Astrocyte of the cerebellum (primary cell): Measurements from ENCODE around the gene CNTN5.

Experiments
- DNase-seq: peaks from one replicate; pipeline ENCODE4 v3.0.0-alpha.2; 2011; ENCODE audit warnings: low read depth
- H3K4me3 ChIP-seq: 2 replicates; pipeline ENCODE4 v1.5.1; 2011; ENCODE audit warnings: mild to moderate bottlenecking, low read depth, low read length, moderate library complexity
- in situ Hi-C: cut with HindIII; loops from 2 replicates; pipeline ENCODE4 v1.10.0; 2017; ENCODE audit warnings: low sequenced_read_pairs
- TF ChIP-seq, protein P1 (sequence below): IDR thresholded peaks from 2 replicates; pipeline ENCODE4 v1.5.1; 2012; ENCODE audit warnings: low read length, low read depth, moderate library complexity, mild to moderate bottlenecking; ENCODE audit errors: missing control alignments

Gene CNTN5

DNA sequence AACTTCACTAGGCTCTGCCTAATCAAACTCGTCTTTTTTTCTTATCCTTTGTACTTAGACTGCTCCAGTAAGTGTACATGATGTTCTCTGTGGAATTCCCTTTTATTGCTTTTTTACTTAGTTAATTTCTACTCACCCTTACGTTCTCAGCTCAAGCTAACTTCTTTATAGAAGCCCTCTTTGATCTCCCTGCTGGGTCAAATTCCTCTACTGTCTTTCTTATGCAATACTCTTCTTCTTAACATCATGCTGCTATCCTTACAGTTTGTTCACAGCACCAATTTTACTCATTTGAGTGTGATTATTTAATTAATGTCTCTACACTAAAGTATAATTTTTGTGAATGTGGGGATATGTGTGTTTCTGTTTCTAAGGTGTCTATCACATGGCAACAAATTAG is 498.3 kb downstream of the CNTN5 start:
- H3K4me3 ChIP-seq = no peak overlapping the region
- TF ChIP-seq, protein P1, sequence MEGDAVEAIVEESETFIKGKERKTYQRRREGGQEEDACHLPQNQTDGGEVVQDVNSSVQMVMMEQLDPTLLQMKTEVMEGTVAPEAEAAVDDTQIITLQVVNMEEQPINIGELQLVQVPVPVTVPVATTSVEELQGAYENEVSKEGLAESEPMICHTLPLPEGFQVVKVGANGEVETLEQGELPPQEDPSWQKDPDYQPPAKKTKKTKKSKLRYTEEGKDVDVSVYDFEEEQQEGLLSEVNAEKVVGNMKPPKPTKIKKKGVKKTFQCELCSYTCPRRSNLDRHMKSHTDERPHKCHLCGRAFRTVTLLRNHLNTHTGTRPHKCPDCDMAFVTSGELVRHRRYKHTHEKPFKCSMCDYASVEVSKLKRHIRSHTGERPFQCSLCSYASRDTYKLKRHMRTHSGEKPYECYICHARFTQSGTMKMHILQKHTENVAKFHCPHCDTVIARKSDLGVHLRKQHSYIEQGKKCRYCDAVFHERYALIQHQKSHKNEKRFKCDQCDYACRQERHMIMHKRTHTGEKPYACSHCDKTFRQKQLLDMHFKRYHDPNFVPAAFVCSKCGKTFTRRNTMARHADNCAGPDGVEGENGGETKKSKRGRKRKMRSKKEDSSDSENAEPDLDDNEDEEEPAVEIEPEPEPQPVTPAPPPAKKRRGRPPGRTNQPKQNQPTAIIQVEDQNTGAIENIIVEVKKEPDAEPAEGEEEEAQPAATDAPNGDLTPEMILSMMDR = no peak
- DNase-seq = no peak
- in situ Hi-C loops = no loop called here

DNA sequence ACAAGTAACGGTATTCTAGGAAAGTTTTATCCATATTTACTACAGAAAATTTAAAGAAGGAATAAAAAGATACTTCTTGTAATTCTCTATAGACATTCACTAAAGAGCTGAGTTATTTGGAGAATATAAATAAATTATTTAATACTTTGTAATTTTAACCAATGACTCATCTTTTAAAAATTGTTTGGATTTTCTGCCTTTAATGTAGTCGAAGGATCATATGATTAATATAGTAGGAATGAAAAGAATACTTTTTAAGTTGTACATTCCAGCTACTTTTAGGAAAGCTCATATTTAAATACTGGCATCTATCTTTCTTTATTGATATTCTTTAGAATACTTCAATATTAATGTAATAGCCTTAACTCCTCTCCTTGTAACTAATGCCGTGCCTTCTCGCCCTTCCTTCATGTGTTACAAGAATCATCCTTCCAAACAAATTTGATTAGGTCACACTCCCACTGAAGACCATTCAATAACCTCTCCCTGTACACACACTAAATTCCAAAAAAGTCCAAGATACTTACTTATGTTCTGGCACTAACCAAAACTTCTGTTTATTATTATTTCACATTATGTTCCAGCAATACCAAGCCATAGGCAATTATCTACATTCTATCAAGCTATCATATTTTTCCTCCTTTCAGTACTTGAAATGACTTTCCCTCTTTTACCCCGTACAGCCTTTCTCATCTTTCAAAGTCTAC is 501.9 kb downstream of the CNTN5 start:
- DNase-seq = no peak
- TF ChIP-seq, protein P1 = no peak
- no peak overlapping the region for H3K4me3 ChIP-seq
- in situ Hi-C loops = no loop called here

DNA sequence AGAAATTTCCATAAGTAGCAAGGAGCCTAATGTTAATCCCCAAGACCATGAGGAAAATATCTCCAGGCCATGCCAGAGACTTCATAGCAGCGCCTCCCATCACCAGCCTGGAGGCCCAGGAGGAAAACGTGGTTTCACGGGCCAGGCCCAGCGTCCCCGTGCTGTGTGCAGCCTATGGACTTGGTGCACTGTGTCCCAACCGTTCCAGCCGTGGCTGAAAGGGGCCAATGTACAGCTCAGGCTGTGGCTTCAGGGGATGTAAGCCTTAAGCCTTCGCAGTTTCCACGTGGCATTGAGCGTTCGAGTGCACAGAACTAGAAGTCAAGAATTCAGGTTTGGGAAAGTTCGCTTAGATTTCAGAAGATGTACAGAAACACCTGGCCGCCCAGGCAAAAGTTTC is 510.7 kb downstream of the CNTN5 start:
- TF ChIP-seq, protein P1 = no peak
- DNase-seq = no peak
- in situ Hi-C loops = no loop called here
- H3K4me3 ChIP-seq = no peak overlapping the region

DNA sequence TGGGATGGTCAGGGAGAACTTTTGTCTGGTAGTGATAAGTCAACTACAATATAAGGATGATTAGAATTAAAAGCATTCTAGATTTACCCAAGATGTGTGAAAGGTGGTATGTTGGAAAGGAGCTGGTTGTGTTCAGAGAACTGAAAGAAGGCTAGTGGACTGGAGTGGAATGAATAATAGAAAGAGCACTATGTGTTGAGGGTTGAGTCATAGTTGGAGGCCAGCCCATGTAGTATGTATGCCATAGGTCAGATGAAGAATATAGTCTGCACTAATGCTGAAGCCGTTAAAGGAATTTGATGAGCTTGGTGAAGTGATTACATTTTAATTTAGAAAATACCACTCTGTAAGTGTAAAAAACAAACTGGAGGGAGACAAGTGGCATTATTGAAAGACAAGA is 514.1 kb downstream of the CNTN5 start:
- DNase-seq = no peak
- in situ Hi-C loops = no loop called here
- no peak overlapping the region for H3K4me3 ChIP-seq
- TF ChIP-seq, protein P1 = no peak

DNA sequence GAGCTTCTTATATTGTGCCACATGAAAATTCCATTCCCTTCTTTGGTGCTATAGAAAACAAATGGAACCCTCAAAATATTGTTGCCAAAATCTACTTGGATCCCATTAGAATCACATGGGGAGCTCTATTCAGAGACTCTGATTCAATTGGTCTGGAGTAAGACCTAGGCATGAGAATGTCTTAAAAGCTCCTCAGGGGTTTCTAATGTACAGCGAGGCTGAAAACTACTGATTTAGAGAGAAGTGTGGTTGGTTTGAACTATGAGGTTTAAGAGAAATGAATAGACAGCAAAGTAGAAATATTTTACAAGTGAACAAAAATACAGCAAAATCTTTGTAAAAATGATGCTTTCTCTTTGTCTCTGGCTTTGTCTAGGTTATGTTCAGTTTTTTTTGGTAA is 514.7 kb downstream of the CNTN5 start:
- H3K4me3 ChIP-seq = no peak overlapping the region
- DNase-seq = no peak
- TF ChIP-seq, protein P1 = no peak
- in situ Hi-C loops = no loop called here

DNA sequence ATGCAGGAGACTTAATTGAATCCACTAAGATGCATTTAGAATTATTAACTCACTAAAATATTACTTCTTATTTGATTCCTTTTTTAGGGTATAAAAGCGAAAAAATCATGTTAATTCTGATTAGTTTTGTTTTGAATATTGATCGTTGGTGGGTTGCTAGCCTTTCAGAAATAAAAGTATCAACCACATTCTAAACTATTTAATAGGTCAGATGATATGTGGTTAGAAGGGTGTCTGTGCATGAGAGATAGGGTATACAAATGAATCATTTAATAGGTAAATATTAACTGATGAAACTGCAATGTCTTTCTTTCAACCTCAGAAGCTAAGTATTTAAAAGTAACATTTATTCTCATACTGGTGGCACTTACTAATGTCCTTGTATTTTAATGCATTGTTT is 515.1 kb downstream of the CNTN5 start:
- TF ChIP-seq, protein P1 = no peak
- no peak overlapping the region for H3K4me3 ChIP-seq
- no peak for DNase-seq
- in situ Hi-C loops = no loop called here
